RWPE2 (cell line): ENCODE measurements around the gene CHST11.

Experiments
- ATAC-seq: fragments of 200-7000 bp; cut with Tn5 transposase; 3 replicates; pipeline ENCODE4 v1.9.1; 2021; ENCODE audit warnings: low read depth
- DNase-seq: peaks from one replicate; pipeline ENCODE4 v3.0.0-alpha.2; 2020; ENCODE audit warnings: low spot score
- H3K27ac ChIP-seq: fragments of 450-650 bp; 2 replicates; pipeline ENCODE4 v1.5.1; 2017; ENCODE audit warnings: mild to moderate bottlenecking; ENCODE audit not compliant: poor library complexity, severe bottlenecking
- H3K27me3 ChIP-seq: fragments of 250-450 bp; sonication (Bioruptor Pico); 2 replicates; pipeline ENCODE4 v1.5.1; 2021; ENCODE audit warnings: mild to moderate bottlenecking, moderate library complexity; ENCODE audit not compliant: insufficient read depth, poor library complexity, severe bottlenecking
- H3K36me3 ChIP-seq: fragments of 250-450 bp; sonication (Bioruptor Pico); 2 replicates; pipeline ENCODE4 v1.5.1; 2020; ENCODE audit warnings: low read depth, mild to moderate bottlenecking, moderate library complexity
- H3K4me1 ChIP-seq: fragments of 250-450 bp; sonication (Bioruptor Pico); 2 replicates; pipeline ENCODE4 v1.5.1; 2021; ENCODE audit warnings: mild to moderate bottlenecking, moderate library complexity; ENCODE audit not compliant: insufficient read depth, poor library complexity, severe bottlenecking
- H3K4me3 ChIP-seq: fragments of 250-450 bp; sonication (Bioruptor Pico); 2 replicates; pipeline ENCODE4 v1.5.1; 2021; ENCODE audit warnings: mild to moderate bottlenecking, moderate library complexity; ENCODE audit not compliant: severe bottlenecking
- H3K9me3 ChIP-seq: fragments of 250-450 bp; sonication (Bioruptor Pico); 2 replicates; pipeline ENCODE4 v1.5.1; 2021; ENCODE audit warnings: mild to moderate bottlenecking, moderate library complexity; ENCODE audit not compliant: severe bottlenecking
- CTCF ChIP-seq: fragments of 450-650 bp; IDR thresholded peaks from one replicate; pipeline ENCODE4 v1.5.1; 2017; ENCODE audit warnings: mild to moderate bottlenecking, moderate library complexity; ENCODE audit not compliant: poor library complexity, severe bottlenecking

The CHST11 gene

GRCh38 chr12:104549815-104550480 is 93.2 kb downstream of the CHST11 start:
- no peak for ATAC-seq
- Histone ChIP-seq H3K4me1 (peaks cover 12% of the 10 kb centered on the region), H3K9me3 (peaks cover 7% of the 10 kb centered on the region), H3K36me3 (no peaks in the 10 kb centered on the region), H3K27me3 (no peaks in the 10 kb centered on the region), H3K4me3 (no peak overlapping the region), H3K27ac (no peak overlapping the region)
- no peak for TF ChIP-seq CTCF
- DNase-seq, result no peak

DNA sequence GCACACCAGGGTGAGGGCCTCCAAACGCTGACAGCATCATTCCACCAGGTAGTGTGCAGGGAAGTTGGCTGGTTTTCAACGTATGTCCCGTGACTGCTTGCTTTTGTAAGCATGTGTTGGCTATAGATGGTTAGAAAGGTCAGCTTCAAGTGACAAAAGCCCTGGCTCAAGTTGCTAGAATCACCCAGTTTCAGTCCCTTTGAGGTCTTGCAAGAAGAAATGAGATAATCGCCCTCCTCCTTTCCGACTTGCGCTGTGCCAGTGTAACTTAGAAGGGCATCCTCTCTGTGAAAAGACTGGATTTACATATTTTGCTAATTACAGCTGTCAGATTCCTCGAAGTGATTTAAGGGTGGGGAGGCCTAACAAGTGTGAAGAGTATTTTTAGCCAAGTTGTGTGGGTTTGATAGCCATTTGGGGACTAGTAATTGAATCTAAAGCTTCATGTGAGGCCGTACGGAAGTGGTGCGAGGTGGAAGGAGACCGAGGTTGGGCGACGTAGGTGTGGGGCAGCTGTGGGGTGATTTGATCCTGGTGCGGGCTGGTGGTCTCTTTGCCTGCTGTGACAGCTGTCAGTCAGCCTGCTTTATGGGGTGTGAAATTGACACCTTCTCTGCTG is 94.7 kb downstream of the CHST11 start:
- Histone ChIP-seq H3K27me3 (no peaks in the 10 kb centered on the region), H3K27ac (no peak overlapping the region), H3K9me3 (peaks cover 7% of the 10 kb centered on the region), H3K4me3 (no peak overlapping the region), H3K4me1 (peaks cover 6% of the 10 kb centered on the region), H3K36me3 (no peaks in the 10 kb centered on the region)
- ATAC-seq, result no peak
- TF ChIP-seq CTCF, result no peak
- no peak for DNase-seq

- Histone ChIP-seq H3K27me3 (no peaks in the 10 kb centered on the region), H3K9me3 (peaks cover 7% of the 10 kb centered on the region), H3K4me3 (no peak overlapping the region), H3K27ac (no peak overlapping the region), H3K4me1 (no peaks in the 10 kb centered on the region), H3K36me3 (no peaks in the 10 kb centered on the region)
- ATAC-seq (no peak), DNase-seq (no peak)
- no peak for TF ChIP-seq CTCF
Observed at GRCh38 chr12:104553421-104553820, 96.7 kb downstream of the CHST11 start.

DNA sequence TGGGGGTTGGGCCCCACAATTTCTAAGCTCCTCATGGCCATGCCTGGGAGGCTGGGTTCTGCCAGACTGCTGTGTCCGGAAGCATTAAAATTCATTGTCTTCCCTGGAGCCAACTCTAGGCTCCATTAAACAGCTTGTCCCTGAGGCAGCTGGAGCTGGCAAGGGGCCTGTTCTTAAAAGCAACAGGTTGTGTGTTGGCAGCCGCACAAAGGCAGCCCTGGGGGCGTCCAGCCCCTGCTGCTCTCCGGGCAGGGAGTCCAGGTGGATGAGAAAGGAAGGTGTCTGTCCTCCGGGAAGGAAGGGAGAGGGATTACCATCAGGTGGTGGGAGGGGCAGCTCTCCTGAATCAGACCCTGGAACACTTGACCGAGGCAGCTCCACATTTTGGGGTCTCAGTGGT is 98.9 kb downstream of the CHST11 start:
- ATAC-seq (no peak), DNase-seq (no peak)
- Histone ChIP-seq H3K4me3 (no peak overlapping the region), H3K36me3 (no peaks in the 10 kb centered on the region), H3K4me1 (no peaks in the 10 kb centered on the region), H3K9me3 (peaks cover 7% of the 10 kb centered on the region), H3K27ac (no peak overlapping the region), H3K27me3 (no peaks in the 10 kb centered on the region)
- TF ChIP-seq CTCF, result no peak

- ATAC-seq, result no peak
Observed at GRCh38 chr12:104557488-104558195, 100.9 kb downstream of the CHST11 start.

More at GRCh38 chr12:104557488-104558195, 100.9 kb downstream of the CHST11 start:
- Histone ChIP-seq H3K9me3 (peaks cover 7% of the 10 kb centered on the region), H3K4me1 (no peaks in the 10 kb centered on the region), H3K27me3 (no peaks in the 10 kb centered on the region), H3K36me3 (no peaks in the 10 kb centered on the region), H3K4me3 (no peak overlapping the region), H3K27ac (no peak overlapping the region)
- no peak for TF ChIP-seq CTCF
- DNase-seq, result no peak
